Immature natural killer cell (primary cell): Measurements from ENCODE around the gene GPC6. TPM values are rescaled to one million over a fixed set of nuclear protein-coding genes. Genes with fewer than 3 reads are reported as not detected.

Source experiments
- DNase-seq, 3 donors: peaks; one replicate each; pipeline ENCODE4 v3.0.0; 2022; ENCODE audit warnings: mixed read lengths in 1 of 3
- H3K27ac Mint-ChIP-seq, 6 donors: one replicate each; pipeline ENCODE4 v1.8.0; 2020; ENCODE audit warnings: mixed read lengths in 6 of 6, mild to moderate bottlenecking in 5 of 6, inconsistent platforms in 4 of 6, moderate library complexity in 3 of 6
- H3K27me3 Mint-ChIP-seq, 3 donors: one replicate each; pipeline ENCODE4 v1.8.0; 2020 to 2021; ENCODE audit warnings: low read depth in 3 of 3, mild to moderate bottlenecking in 3 of 3, mixed read lengths in 3 of 3, moderate library complexity in 3 of 3, inconsistent platforms in 1 of 3
- H3K36me3 Mint-ChIP-seq, 3 donors: one replicate each; pipeline ENCODE4 v1.8.0; 2020; ENCODE audit warnings: mixed read lengths in 3 of 3, inconsistent platforms in 2 of 3, mild to moderate bottlenecking in 2 of 3
- H3K4me1 Mint-ChIP-seq, 2 donors: one replicate each; pipeline ENCODE4 v1.8.0; 2020; ENCODE audit warnings: inconsistent platforms in 2 of 2, mild to moderate bottlenecking in 2 of 2, mixed read lengths in 2 of 2, moderate library complexity in 1 of 2
- H3K4me3 Mint-ChIP-seq, 5 donors: one replicate each; pipeline ENCODE4 v1.8.0; 2020; ENCODE audit warnings: mild to moderate bottlenecking in 5 of 5, mixed read lengths in 5 of 5, inconsistent platforms in 3 of 5, moderate library complexity in 3 of 5
- H3K9me3 Mint-ChIP-seq, 6 donors: one replicate each; pipeline ENCODE4 v1.8.0; 2020; ENCODE audit warnings: mild to moderate bottlenecking in 6 of 6, mixed read lengths in 6 of 6, inconsistent platforms in 4 of 6, moderate library complexity in 3 of 6
- polyA plus RNA-seq, 3 donors: library from polyadenylated mRNA; unstranded; fragments of 300-500 nt; fragmentation: Illumina TruSeq; gene quantifications; one replicate each; pipeline ENCODE4 v1.2.3, GENCODE V29; 2021

Gene GPC6
- polyA plus RNA-seq, 3 donors from 2014 or later, result not detected

GRCh38 chr13:93982179-93982918 is 755.7 kb downstream of the GPC6 start:
- Mint-ChIP-seq H3K9me3 (no peaks in the 10 kb centered on the region), H3K27ac (no peak overlapping the region), H3K4me3 (no peak overlapping the region), H3K4me1 (no peaks in the 10 kb centered on the region), H3K27me3 (peaks cover 0 to 2% (median 0%) of the 10 kb centered on the region in 3 donors), H3K36me3 (no peaks in the 10 kb centered on the region)
- no peak for DNase-seq

- Mint-ChIP-seq H3K36me3 (no peaks in the 10 kb centered on the region), H3K4me1 (no peaks in the 10 kb centered on the region), H3K27me3 (peaks cover 0 to 2% (median 0%) of the 10 kb centered on the region in 3 donors), H3K4me3 (no peak overlapping the region), H3K27ac (no peak overlapping the region), H3K9me3 (no peaks in the 10 kb centered on the region)
- DNase-seq, result no peak
Measured at GRCh38 chr13:93984052-93984451, 757.4 kb downstream of the GPC6 start.

GRCh38 chr13:93984876-93985275 is 758.3 kb downstream of the GPC6 start:
- Mint-ChIP-seq H3K4me1 (no peaks in the 10 kb centered on the region), H3K27ac (no peak overlapping the region), H3K9me3 (no peaks in the 10 kb centered on the region), H3K27me3 (peaks cover 0 to 2% (median 0%) of the 10 kb centered on the region in 3 donors), H3K36me3 (no peaks in the 10 kb centered on the region), H3K4me3 (no peak overlapping the region)
- no peak for DNase-seq

GRCh38 chr13:93987458-93987857 is 760.9 kb downstream of the GPC6 start:
- H3K27ac Mint-ChIP-seq, result no peak overlapping the region
- peaks cover 0 to 1% (median 0%) of the 10 kb centered on the region in 3 donors for H3K27me3 Mint-ChIP-seq
- H3K4me3 Mint-ChIP-seq, result no peak overlapping the region
- H3K9me3 Mint-ChIP-seq, result no peaks in the 10 kb centered on the region
- H3K4me1 Mint-ChIP-seq, result no peaks in the 10 kb centered on the region
- no peak for DNase-seq
- H3K36me3 Mint-ChIP-seq, result no peaks in the 10 kb centered on the region

DNA sequence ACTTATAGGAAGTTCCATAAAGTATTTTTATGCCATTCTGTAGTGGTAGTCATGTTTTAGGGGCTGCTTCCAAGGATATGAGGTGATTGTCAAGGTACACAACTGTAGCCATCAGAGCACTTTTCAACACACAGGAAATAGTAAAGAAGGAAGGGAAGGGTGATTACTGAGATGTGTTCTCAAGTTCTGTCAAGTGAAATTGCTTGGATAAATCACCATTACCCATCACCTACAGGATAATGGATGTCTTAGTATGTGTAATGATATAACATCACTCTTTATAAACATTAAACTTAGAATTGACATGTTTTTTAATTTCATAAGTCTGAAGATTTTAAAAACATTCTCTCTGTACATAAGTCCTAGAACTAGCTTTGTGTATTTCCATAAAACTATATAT is 765.0 kb downstream of the GPC6 start:
- H3K27ac Mint-ChIP-seq, result no peak overlapping the region
- no peaks in the 10 kb centered on the region for H3K9me3 Mint-ChIP-seq
- H3K4me1 Mint-ChIP-seq, result no peaks in the 10 kb centered on the region
- no peaks in the 10 kb centered on the region for H3K36me3 Mint-ChIP-seq
- no peak for DNase-seq
- H3K4me3 Mint-ChIP-seq, result no peak overlapping the region
- peaks cover 0 to 3% (median 1%) of the 10 kb centered on the region in 3 donors for H3K27me3 Mint-ChIP-seq

DNA sequence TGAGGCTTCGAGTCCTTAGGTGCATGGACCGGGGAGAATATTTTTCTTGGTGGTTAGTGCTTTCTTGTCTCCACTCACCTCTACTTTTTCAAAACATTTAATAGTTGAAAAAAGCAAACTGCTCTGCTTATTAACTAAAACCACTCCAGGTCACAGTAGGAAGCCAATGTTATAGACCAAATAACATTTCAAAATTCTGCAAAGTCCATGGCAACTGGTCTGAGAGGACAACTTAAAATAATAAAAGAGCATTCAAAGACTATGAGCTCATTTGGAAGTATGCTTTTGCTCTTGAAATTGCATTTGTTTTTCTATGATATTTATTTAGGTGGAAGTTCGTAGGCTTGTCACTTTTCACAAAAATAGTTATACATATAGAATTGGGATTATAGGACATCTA is 769.9 kb downstream of the GPC6 start:
- no peak for DNase-seq
- peaks cover 0 to 4% (median 2%) of the 10 kb centered on the region in 3 donors for H3K27me3 Mint-ChIP-seq
- no peak overlapping the region for H3K27ac Mint-ChIP-seq
- H3K4me1 Mint-ChIP-seq, result no peaks in the 10 kb centered on the region
- H3K36me3 Mint-ChIP-seq, result no peaks in the 10 kb centered on the region
- H3K9me3 Mint-ChIP-seq, result peaks cover 0 to 9% (median under 1%) of the 10 kb centered on the region in 6 donors
- no peak overlapping the region for H3K4me3 Mint-ChIP-seq

- Mint-ChIP-seq H3K9me3 (no peaks in the 10 kb centered on the region), H3K4me3 (no peak overlapping the region), H3K4me1 (no peaks in the 10 kb centered on the region), H3K27me3 (peaks cover 0 to 1% (median 0%) of the 10 kb centered on the region in 3 donors), H3K36me3 (no peaks in the 10 kb centered on the region), H3K27ac (no peak overlapping the region)
- no peak for DNase-seq
Measured at GRCh38 chr13:94006296-94006695, 779.7 kb downstream of the GPC6 start.

DNA sequence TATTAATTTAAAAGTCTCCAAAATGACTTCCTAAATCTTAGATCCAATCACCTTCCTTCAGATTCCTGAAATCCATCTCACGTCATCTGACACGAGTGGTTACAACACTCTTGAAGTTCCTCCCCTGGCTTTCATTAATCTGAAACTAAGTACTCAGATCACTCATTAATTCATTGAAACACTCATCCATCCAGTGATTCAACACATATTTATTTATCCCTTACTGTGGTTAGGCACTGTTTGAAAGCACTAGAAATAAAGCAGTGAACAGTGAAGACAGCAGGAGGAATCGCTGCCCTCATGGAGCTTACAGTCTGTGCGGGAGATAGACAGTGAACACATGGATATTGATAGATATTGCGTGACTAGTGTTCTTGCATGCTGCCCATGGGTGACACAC is 780.5 kb downstream of the GPC6 start:
- Mint-ChIP-seq H3K27ac (no peak overlapping the region), H3K36me3 (no peaks in the 10 kb centered on the region), H3K4me1 (no peaks in the 10 kb centered on the region), H3K4me3 (no peak overlapping the region), H3K9me3 (no peaks in the 10 kb centered on the region), H3K27me3 (peaks cover 0 to 1% (median 0%) of the 10 kb centered on the region in 3 donors)
- no peak for DNase-seq

DNA sequence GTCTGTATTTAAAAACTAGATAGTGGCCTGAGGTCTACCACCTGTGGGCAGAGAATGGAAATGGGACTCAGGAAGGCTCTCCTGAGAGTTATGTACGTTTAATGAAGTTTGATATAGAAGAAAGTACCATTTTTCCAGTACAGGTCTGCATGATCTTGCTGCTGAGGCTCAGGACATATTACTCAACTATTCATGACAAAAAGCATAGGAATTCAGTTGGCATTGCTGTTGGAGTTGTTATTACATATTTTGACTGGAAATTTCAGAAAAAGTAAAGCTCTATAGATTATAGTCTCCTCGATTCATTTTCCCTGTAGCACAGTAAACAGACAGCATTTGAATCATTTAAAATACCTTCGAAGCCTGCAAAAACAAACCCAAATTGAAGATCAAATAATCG is 783.1 kb downstream of the GPC6 start:
- no peaks in the 10 kb centered on the region for H3K9me3 Mint-ChIP-seq
- H3K36me3 Mint-ChIP-seq, result no peaks in the 10 kb centered on the region
- no peak for DNase-seq
- H3K4me1 Mint-ChIP-seq, result no peaks in the 10 kb centered on the region
- no peak overlapping the region for H3K4me3 Mint-ChIP-seq
- H3K27me3 Mint-ChIP-seq, result peaks cover 0 to 1% (median 0%) of the 10 kb centered on the region in 3 donors
- no peak overlapping the region for H3K27ac Mint-ChIP-seq

DNA sequence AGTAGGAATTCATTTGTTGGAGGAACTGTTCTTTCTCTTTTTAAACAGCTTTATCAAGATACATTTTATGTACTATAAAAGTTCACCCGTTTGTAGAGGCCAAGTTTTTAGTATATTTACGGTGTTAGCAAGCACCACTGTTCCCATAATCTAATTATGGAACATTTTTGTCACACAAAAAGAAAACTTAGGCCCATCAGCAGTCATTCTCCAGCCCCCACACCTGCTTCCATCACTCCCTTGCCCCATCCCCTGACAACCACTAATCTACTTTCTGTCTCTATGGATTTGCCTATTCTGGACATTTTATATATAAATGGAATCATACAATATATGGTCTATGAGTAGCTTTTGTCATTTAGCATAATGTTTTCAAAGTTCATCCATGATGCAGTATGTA is 787.9 kb downstream of the GPC6 start:
- peaks cover 0 to 1% (median 0%) of the 10 kb centered on the region in 3 donors for H3K27me3 Mint-ChIP-seq
- no peaks in the 10 kb centered on the region for H3K4me1 Mint-ChIP-seq
- H3K36me3 Mint-ChIP-seq, result no peaks in the 10 kb centered on the region
- no peak overlapping the region for H3K4me3 Mint-ChIP-seq
- no peak for DNase-seq
- peaks cover 0 to 3% (median 0%) of the 10 kb centered on the region in 6 donors for H3K9me3 Mint-ChIP-seq
- H3K27ac Mint-ChIP-seq, result no peak overlapping the region

- H3K27me3 Mint-ChIP-seq, result peaks cover 0 to 4% (median 0%) of the 10 kb centered on the region in 3 donors
- DNase-seq, result no peak
- H3K4me3 Mint-ChIP-seq, result no peak overlapping the region
- H3K27ac Mint-ChIP-seq, result no peak overlapping the region
- H3K9me3 Mint-ChIP-seq, result peaks cover 0 to 5% (median under 1%) of the 10 kb centered on the region in 6 donors
- H3K36me3 Mint-ChIP-seq, result no peaks in the 10 kb centered on the region
- H3K4me1 Mint-ChIP-seq, result no peaks in the 10 kb centered on the region
Measured at GRCh38 chr13:94020426-94020825, 793.8 kb downstream of the GPC6 start.

DNA sequence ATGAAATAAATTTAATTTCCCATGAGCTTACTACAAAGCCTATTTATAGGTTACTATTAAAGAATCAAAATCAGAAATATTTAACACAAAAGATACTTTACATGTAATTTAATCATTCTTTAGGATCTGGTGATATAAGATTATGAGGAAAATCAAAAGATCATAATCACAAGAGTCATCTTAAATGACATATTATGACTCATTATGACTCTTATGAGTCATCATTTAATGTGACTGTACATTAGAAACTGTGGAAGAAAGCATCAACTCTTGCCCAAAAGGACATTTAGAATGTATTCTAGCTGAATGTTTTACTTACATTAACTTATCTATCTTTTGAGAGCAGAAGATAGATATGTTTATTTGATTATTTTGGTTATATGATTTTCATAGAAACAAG is 794.2 kb downstream of the GPC6 start:
- Mint-ChIP-seq H3K36me3 (no peaks in the 10 kb centered on the region), H3K4me3 (no peak overlapping the region), H3K27ac (no peak overlapping the region), H3K4me1 (no peaks in the 10 kb centered on the region), H3K27me3 (peaks cover 0 to 4% (median 0%) of the 10 kb centered on the region in 3 donors), H3K9me3 (peaks cover 0 to 5% (median under 1%) of the 10 kb centered on the region in 6 donors)
- DNase-seq, result no peak

- no peaks in the 10 kb centered on the region for H3K4me1 Mint-ChIP-seq
- no peaks in the 10 kb centered on the region for H3K36me3 Mint-ChIP-seq
- H3K4me3 Mint-ChIP-seq, result no peak overlapping the region
- H3K9me3 Mint-ChIP-seq, result no peaks in the 10 kb centered on the region
- DNase-seq, result no peak
- peaks cover 0 to 8% (median 1%) of the 10 kb centered on the region in 3 donors for H3K27me3 Mint-ChIP-seq
- H3K27ac Mint-ChIP-seq, result no peak overlapping the region
Measured at GRCh38 chr13:94028234-94028633, 801.6 kb downstream of the GPC6 start.

DNA sequence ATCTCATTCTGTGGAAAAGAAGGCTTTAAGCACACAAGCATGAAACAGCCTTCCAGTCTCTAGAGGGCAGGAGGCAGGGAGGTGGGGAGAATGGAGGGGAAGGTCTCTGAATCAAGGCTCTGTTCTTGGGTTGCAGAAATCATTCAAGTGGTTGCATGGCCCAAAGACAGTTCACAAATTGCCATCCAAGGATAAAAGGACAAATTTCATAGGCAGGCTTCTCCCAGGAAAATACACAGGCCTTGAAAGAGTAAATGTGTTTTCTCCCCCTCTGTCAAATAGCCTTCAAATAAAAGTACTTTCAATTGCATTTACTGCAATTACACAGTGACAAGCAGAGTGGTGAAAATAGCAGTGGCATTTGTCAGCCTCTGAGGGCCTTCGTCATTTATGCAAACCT is 802.0 kb downstream of the GPC6 start:
- no peaks in the 10 kb centered on the region for H3K9me3 Mint-ChIP-seq
- no peaks in the 10 kb centered on the region for H3K36me3 Mint-ChIP-seq
- no peak for DNase-seq
- H3K4me1 Mint-ChIP-seq, result no peaks in the 10 kb centered on the region
- no peak overlapping the region for H3K4me3 Mint-ChIP-seq
- H3K27ac Mint-ChIP-seq, result no peak overlapping the region
- peaks cover 0 to 8% (median 1%) of the 10 kb centered on the region in 3 donors for H3K27me3 Mint-ChIP-seq
